Measurements from ENCODE around the gene KSR1.
A peak's percentile ranks its signal among the peaks of the same experiment; 100 is the strongest.
"Not testable (repeated sequence)": the region's sequence is repeated elsewhere in the genome, so short reads cannot be mapped to it uniquely, and the experiment has no call there.

Gene KSR1

GRCh38 chr17:27427166-27427862 lies 28.9 kb upstream of the KSR1 start:
- not testable (repeated sequence) for DNase-seq

- no peak for DNase-seq
These were observed 27.3 kb upstream of the KSR1 start for GRCh38 chr17:27428781-27429505.

- no peak for DNase-seq
These were observed 26.4 kb upstream of the KSR1 start for GRCh38 chr17:27429666-27430382.

GRCh38 chr17:27430383-27430840 lies 25.8 kb upstream of the KSR1 start:
- no peak for DNase-seq

GRCh38 chr17:27430882-27431491 lies 25.3 kb upstream of the KSR1 start:
- peak; percentile 12 for DNase-seq

- no peak for DNase-seq
These were observed 22.7 kb upstream of the KSR1 start for GRCh38 chr17:27433521-27433920.

- DNase-seq, result not testable (repeated sequence)
These were observed 20.7 kb upstream of the KSR1 start for GRCh38 chr17:27435431-27436070.

GRCh38 chr17:27438348-27438998 lies 17.8 kb upstream of the KSR1 start:
- DNase-seq, result no peak

GRCh38 chr17:27439342-27439741 lies 16.9 kb upstream of the KSR1 start:
- no peak for DNase-seq

GRCh38 chr17:27442702-27443101 lies 13.5 kb upstream of the KSR1 start:
- no peak for DNase-seq

- DNase-seq, result no peak
These were observed 12.8 kb upstream of the KSR1 start for GRCh38 chr17:27443491-27443890.

- no peak for DNase-seq
These were observed 10.3 kb upstream of the KSR1 start for GRCh38 chr17:27445971-27446370.

GRCh38 chr17:27446569-27447301 lies 9.5 kb upstream of the KSR1 start:
- no peak for DNase-seq

- DNase-seq, result not testable (repeated sequence)
These were observed 7.7 kb upstream of the KSR1 start for GRCh38 chr17:27448534-27448933.

- DNase-seq, result no peak
These were observed 6.7 kb upstream of the KSR1 start for GRCh38 chr17:27449541-27449940.

- no peak for DNase-seq
These were observed 6.3 kb upstream of the KSR1 start for GRCh38 chr17:27449988-27450387.

- no peak for DNase-seq
These were observed 5.8 kb upstream of the KSR1 start for GRCh38 chr17:27450416-27450815.

- DNase-seq, result no peak
These were observed 4.3 kb upstream of the KSR1 start for GRCh38 chr17:27451906-27452305.

GRCh38 chr17:27452828-27453227 lies 3.4 kb upstream of the KSR1 start:
- no peak for DNase-seq

- DNase-seq, result no peak
These were observed 2.8 kb upstream of the KSR1 start for GRCh38 chr17:27453471-27453870.

- DNase-seq, result no peak
These were observed 2.2 kb upstream of the KSR1 start for GRCh38 chr17:27454089-27454488.
